GM18517 (cell line): ENCODE results near the gene FBN1.

Experiments used
- ATAC-seq: cut with Tn5 transposase; IDR thresholded peaks from one replicate; pipeline ENCODE4 v1.9.1; 2021; ENCODE audit warnings: mild to moderate bottlenecking, moderate library complexity; ENCODE audit not compliant: unreplicated experiment

The FBN1 gene

GRCh38 chr15:48653216-48653615 is 7.7 kb upstream of the FBN1 start:
- no peak for ATAC-seq

GRCh38 chr15:48652510-48653076 is 7.1 kb upstream of the FBN1 start:
- no peak for ATAC-seq

- no peak for ATAC-seq
Measured at GRCh38 chr15:48650931-48651330, 5.4 kb upstream of the FBN1 start.

- no peak for ATAC-seq
Measured at GRCh38 chr15:48647962-48648361, 2.5 kb upstream of the FBN1 start.

GRCh38 chr15:48646331-48646730 is 822 bp upstream of the FBN1 start:
- peak; percentile 5 for ATAC-seq

- ATAC-seq = peak; percentile 40
Measured at GRCh38 chr15:48644827-48645557, 517 bp downstream of the FBN1 start.

GRCh38 chr15:48644467-48644826 is 1.1 kb downstream of the FBN1 start:
- no peak for ATAC-seq

- no peak for ATAC-seq
Measured at GRCh38 chr15:48643776-48644466, 1.6 kb downstream of the FBN1 start.

- no peak for ATAC-seq
Measured at GRCh38 chr15:48643206-48643605, 2.3 kb downstream of the FBN1 start.

- no peak for ATAC-seq
Measured at GRCh38 chr15:48642795-48643194, 2.7 kb downstream of the FBN1 start.

- no peak for ATAC-seq
Measured at GRCh38 chr15:48641416-48641815, 4.1 kb downstream of the FBN1 start.

- no peak for ATAC-seq
Measured at GRCh38 chr15:48638963-48639362, 6.5 kb downstream of the FBN1 start.

- ATAC-seq = no peak
Measured at GRCh38 chr15:48637639-48638038, 7.9 kb downstream of the FBN1 start.

- ATAC-seq = no peak
Measured at GRCh38 chr15:48636511-48636910, 9.0 kb downstream of the FBN1 start.

- ATAC-seq = no peak
Measured at GRCh38 chr15:48634893-48635292, 10.6 kb downstream of the FBN1 start.

- no peak for ATAC-seq
Measured at GRCh38 chr15:48634096-48634495, 11.4 kb downstream of the FBN1 start.

- ATAC-seq = no peak
Measured at GRCh38 chr15:48632651-48633050, 12.9 kb downstream of the FBN1 start.

GRCh38 chr15:48631176-48631770 is 14.2 kb downstream of the FBN1 start:
- no peak for ATAC-seq

- ATAC-seq = no peak
Measured at GRCh38 chr15:48630245-48630644, 15.3 kb downstream of the FBN1 start.

- no peak for ATAC-seq
Measured at GRCh38 chr15:48628832-48629231, 16.7 kb downstream of the FBN1 start.

- no peak for ATAC-seq
Measured at GRCh38 chr15:48627260-48627940, 18.1 kb downstream of the FBN1 start.
